Parathyroid adenoma (tissue), 2 donors: ENCODE data around the gene GOLGA2.

Experiments used
- H2AFZ ChIP-seq: fragments of 300-600 bp; sonication (generic); one replicate; pipeline ENCODE4 v1.7.0; 2017; ENCODE audit warnings: antibody characterized with exemption, mild to moderate bottlenecking
- H3K27ac ChIP-seq: fragments of 300-600 bp; sonication (generic); one replicate; pipeline ENCODE4 v1.7.0; 2017
- H3K27me3 ChIP-seq: fragments of 300-600 bp; sonication (generic); one replicate; pipeline ENCODE4 v1.7.0; 2017; ENCODE audit warnings: low read length; ENCODE audit not compliant: control insufficient read depth, insufficient read depth
- H3K36me3 ChIP-seq: fragments of 300-600 bp; sonication (generic); one replicate; pipeline ENCODE4 v1.7.0; 2017; ENCODE audit warnings: low read length; ENCODE audit not compliant: control insufficient read depth, insufficient read depth
- H3K4me1 ChIP-seq: fragments of 300-600 bp; sonication (generic); one replicate; pipeline ENCODE4 v1.7.0; 2017; ENCODE audit warnings: control low read depth
- H3K4me2 ChIP-seq: fragments of 300-600 bp; sonication (generic); one replicate; pipeline ENCODE4 v1.7.0; 2017; ENCODE audit warnings: low read length
- H3K4me3 ChIP-seq: fragments of 300-600 bp; sonication (generic); one replicate; pipeline ENCODE4 v1.7.0; 2017; ENCODE audit warnings: low read depth, low read length
- H3K79me2 ChIP-seq: fragments of 300-600 bp; sonication (generic); one replicate; pipeline ENCODE4 v1.7.0; 2017; ENCODE audit warnings: control low read depth
- H3K9ac ChIP-seq: fragments of 300-600 bp; sonication (generic); one replicate; pipeline ENCODE4 v1.7.0; 2017; ENCODE audit warnings: mild to moderate bottlenecking
- H3K9me3 ChIP-seq: fragments of 300-600 bp; sonication (generic); one replicate; pipeline ENCODE4 v1.7.0; 2017; ENCODE audit warnings: low read length; ENCODE audit not compliant: control insufficient read depth
- CTCF ChIP-seq: fragments of 300-600 bp; sonication (generic); IDR thresholded peaks from one replicate; pipeline ENCODE4 v1.7.0; 2017; ENCODE audit warnings: antibody characterized with exemption, mild to moderate bottlenecking
- donor health status: primary hyperparathyroidism.

Gene GOLGA2

GRCh38 chr9:128266868-128267590, 8.8 kb downstream of the GOLGA2 start:
- no peaks in the 10 kb centered on the region for H3K4me1 ChIP-seq
- H3K9ac ChIP-seq: no peak overlapping the region
- no peak overlapping the region for H3K4me2 ChIP-seq
- TF ChIP-seq CTCF: no peak
- no peaks in the 10 kb centered on the region for H3K36me3 ChIP-seq
- H3K79me2 ChIP-seq: no peaks in the 10 kb centered on the region
- H3K27ac ChIP-seq: no peak overlapping the region
- no peak overlapping the region for H3K4me3 ChIP-seq
- no peaks in the 10 kb centered on the region for H3K27me3 ChIP-seq
- H2AFZ ChIP-seq: no peak overlapping the region
- H3K9me3 ChIP-seq: no peaks in the 10 kb centered on the region

DNA sequence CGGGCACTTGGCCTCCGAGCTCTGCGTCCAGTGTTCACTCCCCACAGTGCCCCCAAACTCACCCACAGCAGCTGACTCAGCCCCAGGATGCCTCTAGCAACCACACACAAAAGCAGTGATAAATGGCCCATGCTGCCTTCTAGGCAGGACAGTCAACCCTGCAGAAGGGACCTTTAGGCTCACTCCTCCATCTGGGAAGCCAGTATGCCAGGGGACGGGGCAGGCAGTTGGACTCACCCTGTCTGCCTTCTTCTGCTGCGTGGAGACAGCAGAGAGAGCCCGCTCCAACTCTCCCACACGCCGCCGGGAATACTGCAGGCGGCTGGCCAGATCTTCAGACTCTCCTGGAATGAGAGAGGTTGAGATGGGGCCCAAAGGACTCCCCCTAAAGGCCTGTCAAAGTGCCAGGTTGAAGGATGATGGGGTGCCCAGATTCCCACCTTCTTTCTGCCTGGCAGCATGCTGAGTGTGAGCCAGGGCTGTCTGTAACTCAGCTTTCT, 10.4 kb downstream of the GOLGA2 start:
- no peaks in the 10 kb centered on the region for H3K79me2 ChIP-seq
- no peak for TF ChIP-seq CTCF
- no peak overlapping the region for H3K27ac ChIP-seq
- H3K27me3 ChIP-seq: no peaks in the 10 kb centered on the region
- no peak overlapping the region for H3K9ac ChIP-seq
- no peak overlapping the region for H2AFZ ChIP-seq
- no peak overlapping the region for H3K4me2 ChIP-seq
- no peak overlapping the region for H3K4me3 ChIP-seq
- H3K4me1 ChIP-seq: no peaks in the 10 kb centered on the region
- no peaks in the 10 kb centered on the region for H3K9me3 ChIP-seq
- no peaks in the 10 kb centered on the region for H3K36me3 ChIP-seq

DNA sequence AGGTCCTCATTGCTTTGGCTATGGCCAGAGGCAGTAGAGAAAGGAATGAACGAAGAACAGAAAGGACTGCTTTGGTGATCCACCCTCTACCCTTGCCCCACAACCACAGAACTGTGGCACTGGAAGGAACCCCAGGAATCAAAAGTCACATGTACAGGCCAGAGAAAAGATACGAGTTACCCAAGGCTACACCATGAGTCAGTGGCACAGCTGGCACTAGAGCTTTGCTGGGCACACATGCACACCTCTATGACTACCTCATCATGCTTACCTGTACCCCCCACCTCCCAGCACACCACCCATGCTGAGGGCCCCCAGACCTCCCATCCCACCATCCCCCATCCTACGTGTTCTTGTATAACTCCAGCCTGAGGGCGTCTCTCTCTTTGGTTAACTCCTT, 13.1 kb downstream of the GOLGA2 start:
- no peak overlapping the region for H3K4me3 ChIP-seq
- no peak overlapping the region for H3K4me2 ChIP-seq

DNA sequence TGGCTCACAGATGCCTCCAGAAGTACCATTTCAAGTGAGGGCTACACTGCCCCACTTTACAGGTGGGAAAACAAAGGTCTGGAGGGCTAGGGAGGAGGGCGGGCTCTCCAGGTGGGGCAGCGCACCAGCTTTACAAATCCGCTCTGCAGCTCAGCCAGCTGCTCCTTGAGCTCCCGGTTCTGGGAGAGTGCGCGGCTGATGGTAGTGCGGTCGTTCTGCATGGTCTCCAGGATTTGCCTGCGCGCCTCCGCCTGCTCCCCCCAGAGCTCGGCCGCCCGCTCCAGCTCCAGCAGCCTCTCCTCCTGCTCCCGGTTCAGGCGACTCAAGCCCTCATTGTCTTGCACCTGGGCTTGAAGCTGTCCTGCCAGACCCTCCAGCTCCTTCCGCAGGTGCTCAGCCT, 15.5 kb downstream of the GOLGA2 start:
- Histone ChIP-seq H3K4me2 (no peak overlapping the region), H3K9me3 (no peaks in the 10 kb centered on the region), H3K27me3 (no peaks in the 10 kb centered on the region), H3K9ac (no peak overlapping the region), H3K79me2 (no peaks in the 10 kb centered on the region), H3K27ac (no peak overlapping the region), H2AFZ (no peak overlapping the region), H3K4me1 (no peaks in the 10 kb centered on the region), H3K4me3 (no peak overlapping the region), H3K36me3 (no peaks in the 10 kb centered on the region)
- TF ChIP-seq CTCF: no peak

More for the DNA sequence above, 13.1 kb downstream of the GOLGA2 start:
- Histone ChIP-seq H3K9ac (no peak overlapping the region), H3K79me2 (no peaks in the 10 kb centered on the region), H3K36me3 (no peaks in the 10 kb centered on the region), H3K4me1 (no peaks in the 10 kb centered on the region), H3K27me3 (no peaks in the 10 kb centered on the region), H3K9me3 (no peaks in the 10 kb centered on the region), H3K27ac (no peak overlapping the region), H2AFZ (no peak overlapping the region)
- no peak for TF ChIP-seq CTCF

- Histone ChIP-seq H3K9ac (no peak overlapping the region), H3K4me3 (no peak overlapping the region), H3K9me3 (no peaks in the 10 kb centered on the region), H3K36me3 (no peaks in the 10 kb centered on the region), H3K4me1 (no peaks in the 10 kb centered on the region), H3K27me3 (no peaks in the 10 kb centered on the region), H3K27ac (no peak overlapping the region), H3K79me2 (no peaks in the 10 kb centered on the region), H3K4me2 (no peak overlapping the region), H2AFZ (no peak overlapping the region)
- TF ChIP-seq CTCF: no peak
Measured at GRCh38 chr9:128259156-128259555, 16.7 kb downstream of the GOLGA2 start.
